ENCODE measurements around the gene MAP3K4. TPM values are rescaled to one million over a fixed set of nuclear protein-coding genes. Genes with fewer than 3 reads are reported as not detected.

MAP3K4 gene
- total and polyA plus RNA-seq, 2 of the 8 experiments (the other 6 are each of a cell fraction or from before 2014, with no cell fraction given), result 16.6 to 51.6 TPM

DNA sequence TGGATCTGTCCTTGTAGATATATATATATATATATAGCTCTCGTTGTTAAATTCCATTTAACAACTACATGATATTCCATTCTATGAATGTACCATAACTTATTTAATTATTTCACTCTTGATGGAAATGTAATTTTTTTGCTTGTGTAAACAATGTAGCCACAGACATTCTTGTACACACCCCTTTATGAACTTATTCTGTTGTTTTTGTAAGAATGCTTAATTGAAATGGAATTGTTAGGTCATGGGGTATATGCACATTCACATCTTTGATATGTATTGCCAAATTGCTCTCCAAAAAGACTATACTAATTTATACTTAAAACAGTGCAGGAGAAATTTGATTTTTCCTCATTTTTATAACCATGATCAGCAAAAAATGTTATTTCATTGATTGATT, 67.2 kb downstream of the MAP3K4 start:
- FAIRE-seq (no peak), DNase-seq (ENCODE audit: low read depth in 1 of 2, low spot score in 2 of 2) (no peak)
- H4K20me1 ChIP-seq (replicated peaks in 1 of 2; ENCODE audit: control insufficient read depth in 1 of 2, insufficient read depth in 2 of 2, low read length in 2 of 2), result no peaks in the 10 kb centered on the region
- ChIA-PET CTCF (ENCODE audit: partially characterized antibody) (interaction anchor here (1.2 kb wide), 1 partner anchor 312 kb away, joined by 4 read pairs; no protein-coding TSS in a partner anchor), POLR2A (ENCODE audit: partially characterized antibody) (interaction anchor here (0.9 kb wide), 1 partner anchor 14 kb away, joined by 3 read pairs; no protein-coding TSS in a partner anchor)
- no peak overlapping the region for H2BK15ac ChIP-seq (ENCODE audit: low read length)
- no peak overlapping the region for H3K9ac ChIP-seq (replicated peaks in 1 of 4; ENCODE audit: extremely low read depth in 1 of 4, low read depth in 3 of 4, low read length in 3 of 4)
- H3K27ac ChIP-seq (ENCODE audit: low read depth, low read length), result no peak overlapping the region
- no peak overlapping the region for H3K14ac ChIP-seq (ENCODE audit: insufficient read length)
- H3K79me1 ChIP-seq (ENCODE audit: low read depth, low read length), result peaks cover 1% of the 10 kb centered on the region
- H3K23ac ChIP-seq (ENCODE audit: insufficient read length), result no peak overlapping the region
- H3K36me3 ChIP-seq (ENCODE audit: control insufficient read depth in 2 of 4, insufficient read depth in 4 of 4, low read length in 3 of 4), result no peaks in the 10 kb centered on the region; a peak in 1 of 8 replicates
- H3K9me3 ChIP-seq (ENCODE audit: insufficient read depth in 2 of 2, low read depth in 1 of 2, low read length in 1 of 2), result no peaks in the 10 kb centered on the region
- no peak overlapping the region for H3K4me2 ChIP-seq (ENCODE audit: insufficient read depth in 1 of 2, low read depth in 2 of 2, low read length in 2 of 2)
- H3K4me1 ChIP-seq (replicated peaks in 1 of 4; ENCODE audit: control insufficient read depth in 3 of 4, insufficient read depth in 4 of 4, low read length in 3 of 4), result peaks cover 0 to 4% (median 1%) of the 10 kb centered on the region in 4 experiments; a peak in 1 of 7 replicates
- H2AFZ ChIP-seq (ENCODE audit: low read length), result no peak overlapping the region
- H3K18ac ChIP-seq (ENCODE audit: extremely low read depth, low read length), result no peak overlapping the region
- no peaks in the 10 kb centered on the region for H3K23me2 ChIP-seq (ENCODE audit: low read depth, low read length)
- no peak overlapping the region for H4K91ac ChIP-seq (replicated peaks; ENCODE audit: insufficient read length, low read length)
- H4K8ac ChIP-seq (ENCODE audit: extremely low read depth, insufficient read depth, low read length), result no peak overlapping the region
- no peak overlapping the region for H2BK5ac ChIP-seq (ENCODE audit: low read depth, low read length)
- no peak overlapping the region for H2AK5ac ChIP-seq (ENCODE audit: low read depth, low read length)
- 100% methylated on average over 1 of the region's 1 CpG; no CpG with 5 or more reads in 1 of the 2 experiments for WGBS, 2 experiments (ENCODE audit: extremely low coverage in 1 of 2, insufficient coverage in 1 of 2, insufficient read length in 1 of 2, insufficient replicate concordance in 2 of 2, low coverage in 1 of 2, low lambda C conversion rate in 2 of 2, missing lambda C conversion rate in 1 of 2)
- no peak overlapping the region for H3K56ac ChIP-seq (replicated peaks; ENCODE audit: insufficient read length, low read depth, low read length)
- no peak overlapping the region for H2BK12ac ChIP-seq (ENCODE audit: low read depth, low read length)
- no peak overlapping the region for H3K4ac ChIP-seq (replicated peaks; ENCODE audit: insufficient read length, low read depth, low read length)
- no peak overlapping the region for H2BK120ac ChIP-seq (replicated peaks; ENCODE audit: low read depth, low read length)
- H3K27me3 ChIP-seq (replicated peaks in 1 of 4; ENCODE audit: control insufficient read depth in 3 of 4, extremely low read depth in 1 of 4, insufficient read depth in 3 of 4, low read length in 3 of 4), result no peaks in the 10 kb centered on the region
- no peak overlapping the region for H3K4me3 ChIP-seq (ENCODE audit: extremely low read depth in 1 of 4, insufficient read depth in 2 of 4, low read depth in 3 of 4, low read length in 4 of 4)
- no peak overlapping the region for H2BK20ac ChIP-seq (ENCODE audit: low read length)
- peaks cover 0 to 16% of the 10 kb centered on the region in 2 experiments; a peak in 2 of 4 replicates for H3K79me2 ChIP-seq (ENCODE audit: control insufficient read depth in 1 of 2, insufficient read depth in 2 of 2, low read length in 2 of 2)
- no peak overlapping the region for H4K5ac ChIP-seq (ENCODE audit: insufficient read length, low read depth, low read length)
- no peak for TF ChIP-seq RBBP5 (IDR thresholded peaks at IDR 0.05; ENCODE audit: borderline replicate concordance, low read depth, low read length)
- TF ChIP-seq ZNF274 (IDR thresholded peaks at IDR 0.05; ENCODE audit: borderline replicate concordance, extremely low read depth, low read length), result no peak
- TF ChIP-seq BRCA1 (IDR thresholded peaks at IDR 0.05; ENCODE audit: low read depth, low read length), result no peak
- TF ChIP-seq PHF8 (conservative IDR thresholded peaks at IDR 0.05; ENCODE audit: low read depth, low read length), result no peak
- TF ChIP-seq KDM1A (IDR thresholded peaks at IDR 0.05; ENCODE audit: borderline replicate concordance, low read length), result no peak
- TF ChIP-seq, protein P1, sequence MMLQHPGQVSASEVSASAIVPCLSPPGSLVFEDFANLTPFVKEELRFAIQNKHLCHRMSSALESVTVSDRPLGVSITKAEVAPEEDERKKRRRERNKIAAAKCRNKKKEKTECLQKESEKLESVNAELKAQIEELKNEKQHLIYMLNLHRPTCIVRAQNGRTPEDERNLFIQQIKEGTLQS (IDR thresholded peaks at IDR 0.05; ENCODE audit: insufficient read depth, low read depth, low read length), result no peak
- no peak for TF ChIP-seq EZH2 (IDR thresholded peaks at IDR 0.05; ENCODE audit: low read depth, low read length, severe bottlenecking)
- TF ChIP-seq EP300 (IDR thresholded peaks at IDR 0.05; ENCODE audit: borderline replicate concordance in 1 of 2, low read depth in 2 of 2, low read length in 2 of 2), result no peak
- TF ChIP-seq SAP30 (IDR thresholded peaks at IDR 0.05; ENCODE audit: insufficient read depth, insufficient replicate concordance, low read length), result no peak
- no peak for TF ChIP-seq GABPA (IDR thresholded peaks at IDR 0.05; ENCODE audit: borderline replicate concordance, insufficient read depth, low read length)
- no peak for TF ChIP-seq SRF (IDR thresholded peaks at IDR 0.05; ENCODE audit: low read depth, low read length)
- no peak for TF ChIP-seq SP2 (IDR thresholded peaks at IDR 0.05; ENCODE audit: low read length)
- TF ChIP-seq RXRA (IDR thresholded peaks at IDR 0.05; ENCODE audit: insufficient read depth, low read depth, low read length), result no peak
